Frontal cortex (tissue), 4 donors: ENCODE data around the gene MXI1. TPM values are rescaled to one million over a fixed set of nuclear protein-coding genes. Genes with fewer than 3 reads are reported as not detected.
"Not testable (repeated sequence)": the region's sequence is repeated elsewhere in the genome, so short reads cannot be mapped to it uniquely, and the experiment has no call there.

Source experiments
- DNase-seq, 2 donors: peaks; one replicate each; pipeline ENCODE4 v3.0.0; 2012; ENCODE audit warnings: low spot score in 2 of 2
- FAIRE-seq: peaks from 2 replicates; lab custom pipeline; 2012; peaks lifted over from hg19 to GRCh38; lab: Jason Lieb, UNC
- total RNA-seq: library from RNA; depleted of rRNA; stranded (reverse); fragments of >200 nt; gene quantifications from one replicate; pipeline ENCODE4 v1.2.3, GENCODE V29; 2014
- donor health status: control.
- donor health status: control.
- donor health status: control.

The MXI1 gene
- total RNA-seq, 1 donor from 2014 or later: 60.3 TPM

DNA sequence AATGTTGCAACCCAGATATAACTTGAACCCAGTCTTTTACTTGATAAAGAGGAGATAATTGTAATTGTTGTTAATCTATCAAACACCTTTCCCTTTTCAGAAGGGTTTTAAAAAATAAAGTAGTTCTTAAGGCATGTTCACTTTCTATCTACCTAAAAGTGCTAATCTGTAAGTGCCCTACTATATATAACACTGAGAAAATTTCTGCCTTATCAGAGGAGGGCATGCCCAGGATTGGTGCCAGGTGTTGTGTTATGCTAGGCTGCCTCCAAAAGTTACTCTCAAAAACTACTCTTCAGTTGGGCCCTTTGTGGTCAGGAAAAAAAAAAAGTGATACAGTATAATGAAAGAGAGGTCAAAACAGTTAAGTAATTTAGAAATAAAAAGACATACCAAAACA lies 61.0 kb downstream of the MXI1 start:
- DNase-seq: no peak
- FAIRE-seq: no peak

DNA sequence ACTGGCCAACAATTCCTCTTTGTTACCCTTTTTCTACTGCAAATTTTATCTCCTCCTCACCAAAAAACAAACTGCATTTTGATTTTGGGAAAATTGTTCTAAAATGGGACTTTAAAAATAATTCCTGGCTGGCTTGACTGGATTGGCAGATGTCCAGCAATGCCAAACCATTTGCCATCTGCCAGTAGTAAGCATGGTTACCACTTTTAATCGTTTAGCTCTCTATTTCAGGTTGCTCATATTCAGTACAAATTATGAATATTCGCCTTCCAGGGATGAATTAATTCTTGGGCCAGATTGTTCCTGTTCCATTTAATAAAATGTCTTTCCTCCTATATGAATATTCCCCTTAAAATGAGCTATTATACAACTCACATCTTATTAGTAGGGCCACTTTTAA lies 61.6 kb downstream of the MXI1 start:
- DNase-seq: no peak
- no peak for FAIRE-seq

DNA sequence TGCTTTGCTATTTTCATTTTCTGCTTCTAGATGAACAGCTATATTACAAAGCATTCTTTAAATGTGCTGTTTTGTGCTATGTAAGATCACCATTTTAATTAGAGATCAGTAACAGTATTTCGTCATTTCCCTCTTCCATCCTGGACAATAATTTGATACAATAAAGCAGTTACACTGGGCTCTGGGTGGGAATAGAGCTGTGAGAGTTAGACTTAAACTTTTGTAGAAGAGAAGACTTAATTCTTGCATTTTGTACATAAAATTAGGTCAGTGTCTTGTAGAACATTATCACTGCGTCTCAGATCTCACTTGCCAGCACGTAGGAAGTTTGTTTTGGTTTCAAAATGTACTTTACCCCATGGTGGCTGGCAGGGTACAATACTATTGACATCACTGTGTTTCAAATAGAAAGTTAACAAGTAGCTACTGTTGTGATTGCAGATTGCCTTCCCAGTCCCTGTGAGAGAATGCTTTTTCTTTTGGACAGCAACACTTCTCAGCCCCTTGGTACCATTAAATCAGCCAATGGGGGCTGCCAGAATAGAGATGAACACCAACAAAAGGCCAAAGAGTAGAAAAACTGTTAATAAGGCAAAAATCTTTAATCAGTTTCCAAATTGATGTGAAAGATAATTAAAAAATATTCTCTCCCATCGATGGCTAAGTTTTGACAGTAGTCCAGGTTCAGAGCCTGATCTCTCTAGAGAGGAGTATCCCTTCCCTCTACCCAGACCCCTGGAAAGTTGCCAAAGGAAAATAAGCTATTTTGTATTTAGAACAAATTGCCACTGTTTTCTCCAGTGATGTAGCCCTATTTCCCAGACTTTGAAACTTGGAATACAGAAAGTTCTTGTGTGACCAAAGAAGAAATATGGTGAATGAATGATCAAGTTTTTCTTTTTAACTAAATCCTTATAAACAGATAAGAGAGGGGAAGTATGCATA lies 62.2 kb downstream of the MXI1 start:
- FAIRE-seq: peak; percentile 83
- DNase-seq: peak in 1 of 2 donors; percentile 10

DNA sequence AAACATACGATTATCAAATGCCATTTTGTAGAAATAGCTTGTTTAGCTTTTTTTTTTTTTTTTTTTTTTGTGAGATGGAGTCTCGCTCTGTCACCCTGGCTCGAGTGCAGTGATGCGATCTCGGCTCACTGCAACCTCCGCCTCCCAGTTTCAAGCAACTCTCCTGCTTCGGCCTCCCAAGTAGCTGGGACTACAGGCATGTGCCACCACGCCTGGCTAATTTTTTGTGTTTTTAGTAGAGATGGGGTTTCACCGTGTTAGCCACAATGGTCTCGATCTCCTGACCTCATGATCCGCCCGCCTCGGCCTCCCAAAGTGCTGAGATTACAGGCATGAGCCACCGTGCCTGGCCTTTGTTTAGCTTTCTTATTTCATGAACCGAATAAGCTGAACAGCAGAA lies 65.6 kb downstream of the MXI1 start:
- FAIRE-seq, DNase-seq: not testable (repeated sequence)

DNA sequence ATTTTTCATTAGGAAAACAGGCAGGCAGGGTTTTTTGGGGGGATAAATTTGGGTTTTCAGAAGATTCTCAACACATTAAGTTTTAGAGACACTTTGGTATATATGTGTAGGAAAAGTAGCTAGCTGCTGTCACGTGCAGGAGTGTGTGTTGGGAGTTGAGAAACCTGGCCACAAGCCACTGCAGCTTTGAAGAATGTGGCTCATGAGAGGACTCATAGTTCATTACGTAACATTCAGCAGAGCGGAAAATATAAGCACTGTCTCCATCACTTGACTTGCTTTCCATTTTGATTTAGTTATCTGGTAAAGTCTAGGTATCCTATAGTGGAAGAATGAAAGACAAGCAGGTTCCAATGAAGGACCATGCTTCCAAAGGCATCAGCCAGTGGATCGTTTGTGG lies 66.1 kb downstream of the MXI1 start:
- DNase-seq: no peak

DNA sequence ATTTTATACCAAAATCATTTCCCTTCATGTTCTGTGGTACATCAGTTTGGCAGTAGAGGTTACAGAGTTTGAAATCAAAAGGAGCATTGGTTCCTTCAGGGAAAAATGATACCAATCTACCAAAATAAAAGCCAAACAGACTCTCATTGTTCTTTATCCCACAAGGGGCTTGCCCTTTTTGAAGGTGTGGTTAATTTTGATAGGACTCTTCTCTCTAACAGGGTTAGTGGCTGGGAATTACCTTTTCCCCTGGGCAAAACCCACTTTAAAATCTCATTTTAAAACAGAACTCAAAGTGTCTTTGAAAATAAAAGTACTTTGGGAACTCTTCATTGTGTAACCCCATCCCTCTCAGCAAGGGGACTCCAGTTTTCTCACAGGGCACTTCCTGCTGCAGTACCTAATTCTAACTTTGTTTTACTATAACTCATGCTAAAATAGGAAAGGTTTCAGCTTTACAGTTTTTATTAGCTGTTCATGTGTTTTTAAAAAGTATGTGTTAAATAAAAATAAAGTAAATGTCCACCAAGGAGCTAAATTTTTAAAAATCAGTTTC lies 66.7 kb downstream of the MXI1 start:
- DNase-seq: no peak
- FAIRE-seq: no peak

More for the DNA sequence above, 66.1 kb downstream of the MXI1 start:
- no peak for FAIRE-seq

DNA sequence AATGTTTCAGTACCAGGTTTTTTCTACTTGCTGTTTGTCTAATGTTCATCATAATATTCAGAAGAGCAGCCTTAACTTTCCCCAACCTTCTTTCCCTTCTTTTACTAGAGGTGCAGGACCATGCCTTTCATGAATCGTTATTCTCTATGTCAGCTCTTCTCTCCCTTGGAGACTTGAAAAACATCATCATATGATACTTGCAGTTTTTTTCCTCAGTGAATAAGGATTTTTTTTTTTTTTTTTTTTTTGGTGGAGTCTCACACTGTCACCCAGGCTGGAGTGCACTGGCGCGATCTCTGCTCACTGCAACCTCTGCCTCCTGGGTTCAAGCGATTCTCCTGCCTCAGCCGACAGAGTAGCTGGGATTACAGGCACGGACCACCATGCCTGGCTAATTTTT lies 67.2 kb downstream of the MXI1 start:
- DNase-seq: no peak
- no peak for FAIRE-seq

DNA sequence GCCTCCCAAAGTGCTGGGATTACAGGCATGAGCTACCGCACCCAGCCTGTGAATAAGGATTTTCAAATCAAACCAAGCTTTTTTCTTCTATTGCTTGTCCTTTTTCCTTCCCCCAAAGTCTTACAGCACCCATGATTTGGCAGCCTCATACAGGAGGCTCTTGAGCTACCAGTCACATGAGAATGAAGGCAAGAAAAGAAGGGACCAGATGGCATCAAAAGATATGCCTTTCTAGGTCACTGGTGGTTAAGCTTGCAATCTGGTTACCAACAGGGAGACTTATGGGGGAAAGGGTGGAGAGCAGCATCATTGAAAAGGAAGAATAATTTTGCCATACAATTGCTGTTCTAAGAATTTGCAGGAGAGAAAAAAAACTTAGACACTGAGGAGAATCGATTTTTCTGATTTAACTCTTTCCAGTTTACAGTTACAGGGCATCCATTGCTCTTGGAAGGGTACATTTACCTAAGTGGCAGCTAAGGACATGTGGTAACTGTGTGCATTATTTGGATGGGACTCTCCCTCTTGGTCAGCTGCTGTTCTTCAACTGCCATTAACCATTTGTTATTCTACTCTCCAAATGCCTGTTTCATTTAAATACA lies 67.8 kb downstream of the MXI1 start:
- DNase-seq (no peak), FAIRE-seq (no peak)

DNA sequence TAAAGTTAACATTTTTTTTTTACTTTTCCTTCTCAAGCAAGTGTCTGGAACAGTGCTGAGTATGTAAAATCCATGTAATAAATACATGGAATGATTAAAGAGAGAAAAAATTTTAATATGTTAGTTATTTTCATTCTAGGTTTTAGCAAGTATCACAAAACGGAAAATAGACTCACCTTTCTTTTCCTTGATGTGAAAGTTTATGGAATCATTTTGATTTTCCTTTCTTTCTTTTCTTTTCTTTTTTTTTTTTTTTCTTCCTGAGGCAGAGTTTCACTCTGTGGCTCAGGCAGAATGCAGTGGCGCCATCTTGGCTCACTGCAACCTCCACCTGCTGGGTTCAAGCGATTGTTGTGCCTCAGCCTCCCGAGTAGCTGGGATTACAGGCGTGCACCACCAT lies 69.2 kb downstream of the MXI1 start:
- FAIRE-seq (no peak), DNase-seq (no peak)

DNA sequence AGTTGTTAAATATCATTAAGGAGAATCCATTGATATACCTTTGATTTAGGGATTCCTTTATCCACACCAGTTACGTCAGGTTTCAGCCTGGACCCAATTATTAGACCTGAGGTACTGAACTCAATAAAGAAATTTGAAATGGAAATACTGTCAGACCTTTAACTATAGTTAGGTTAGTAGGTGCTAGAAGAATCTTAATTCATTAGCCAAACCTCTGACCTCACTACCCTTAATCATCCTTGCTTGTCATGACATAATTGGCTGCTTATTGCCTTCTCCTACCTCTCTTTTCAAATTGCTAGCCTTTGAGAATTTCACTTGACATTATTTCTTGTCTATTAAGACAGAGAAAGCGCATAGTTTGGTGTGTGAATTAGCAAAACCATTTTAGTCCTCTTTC lies 70.2 kb downstream of the MXI1 start:
- DNase-seq (no peak), FAIRE-seq (no peak)

DNA sequence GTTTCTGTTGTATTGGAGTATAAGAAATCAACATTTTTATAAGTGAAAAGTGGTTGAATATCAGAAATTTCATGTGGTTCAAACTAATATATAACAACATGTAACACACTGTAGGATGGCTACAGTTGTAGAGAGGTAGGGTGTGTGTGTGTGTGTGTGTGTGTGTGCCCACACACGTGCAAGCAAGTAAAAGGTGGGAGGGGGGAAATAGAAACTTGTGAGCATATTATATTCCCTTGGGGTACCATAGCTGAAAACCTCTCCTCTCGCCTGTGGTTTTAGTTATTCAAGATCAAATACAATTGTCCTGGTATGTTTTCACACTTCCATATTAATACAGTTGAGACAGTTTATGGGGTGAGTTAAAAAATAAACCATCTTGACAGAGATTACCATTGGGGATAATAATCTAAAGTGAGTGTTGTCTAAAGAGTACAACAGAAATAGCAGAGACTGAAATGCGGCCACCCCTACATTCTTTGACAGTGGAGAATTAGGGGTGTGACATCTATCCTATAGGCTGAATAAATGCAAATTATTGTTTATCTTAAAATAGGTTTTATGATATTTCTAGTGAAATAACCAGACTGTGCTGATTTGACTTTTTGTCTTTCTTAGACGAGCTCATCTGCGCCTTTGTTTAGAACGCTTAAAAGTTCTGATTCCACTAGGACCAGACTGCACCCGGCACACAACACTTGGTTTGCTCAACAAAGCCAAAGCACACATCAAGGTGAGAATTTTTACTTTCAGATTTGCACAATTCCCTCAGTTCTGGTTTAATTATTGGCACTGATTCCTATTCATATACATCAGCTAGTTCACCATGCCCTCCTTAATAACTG lies 71.4 kb downstream of the MXI1 start:
- FAIRE-seq (no peak), DNase-seq (no peak)

DNA sequence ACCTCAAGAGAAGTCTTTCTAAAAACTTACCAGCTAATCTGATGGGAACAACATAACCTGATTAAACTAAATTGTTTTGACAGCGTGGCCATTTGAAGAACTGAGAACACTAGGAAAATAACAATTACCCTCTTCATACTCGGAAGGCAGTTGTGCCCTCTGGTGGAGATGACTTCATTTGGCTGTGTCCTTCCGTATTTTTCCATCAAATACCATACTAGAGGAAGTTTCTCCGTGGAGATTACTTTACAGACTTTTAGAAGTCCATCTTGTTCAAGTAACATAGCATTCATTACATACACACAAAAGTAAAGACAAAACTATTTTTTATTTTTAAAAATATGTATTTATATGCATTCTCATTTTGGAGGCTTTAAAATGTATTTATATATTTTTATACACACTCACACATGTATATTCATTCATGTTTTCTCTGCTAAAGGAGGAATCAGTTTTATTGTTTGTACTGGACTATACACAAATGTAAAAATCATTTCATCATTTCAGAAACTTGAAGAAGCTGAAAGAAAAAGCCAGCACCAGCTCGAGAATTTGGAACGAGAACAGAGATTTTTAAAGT lies 72.1 kb downstream of the MXI1 start:
- DNase-seq (peak in 1 of 2 donors; percentile 29), FAIRE-seq (peak; percentile 98)

DNA sequence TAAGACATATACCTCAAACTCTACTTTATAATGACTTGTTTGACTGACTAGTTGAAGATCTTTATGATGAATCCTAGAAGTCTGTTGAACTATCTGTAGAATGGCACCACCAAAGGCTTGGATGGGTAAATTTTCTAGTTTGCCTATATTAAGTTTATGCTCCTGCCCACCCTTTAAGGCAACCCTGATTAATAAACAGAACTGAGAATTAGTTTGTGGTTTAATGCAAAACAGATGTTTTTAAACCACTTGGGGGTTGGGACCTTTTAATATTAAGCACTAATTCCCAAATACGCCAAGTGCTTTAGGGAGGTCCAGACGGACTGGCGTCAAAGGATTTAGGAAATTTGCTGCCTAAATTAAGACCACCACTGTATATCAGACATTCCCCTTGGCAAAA lies 76.9 kb downstream of the MXI1 start:
- FAIRE-seq (no peak), DNase-seq (no peak)

DNA sequence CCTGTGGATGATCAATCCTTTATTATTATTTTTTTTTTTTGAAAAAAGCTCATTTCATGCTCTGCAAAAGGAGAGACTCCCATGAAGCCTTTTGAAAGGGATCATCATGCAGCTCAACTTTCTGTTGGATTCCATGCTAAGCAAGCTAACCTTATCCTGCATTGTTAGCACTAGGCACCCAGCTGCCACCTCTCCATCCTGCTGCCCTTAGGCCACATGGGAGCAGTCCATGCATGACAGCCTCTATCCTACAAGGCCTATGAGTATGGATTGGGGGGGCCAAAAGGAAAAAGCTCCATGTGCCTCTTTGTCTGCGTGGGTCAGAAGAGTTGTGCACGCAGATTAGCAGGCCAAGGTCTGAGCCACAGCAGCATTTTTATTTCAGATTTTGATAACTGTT lies 78.1 kb downstream of the MXI1 start:
- FAIRE-seq: no peak
- DNase-seq: no peak

DNA sequence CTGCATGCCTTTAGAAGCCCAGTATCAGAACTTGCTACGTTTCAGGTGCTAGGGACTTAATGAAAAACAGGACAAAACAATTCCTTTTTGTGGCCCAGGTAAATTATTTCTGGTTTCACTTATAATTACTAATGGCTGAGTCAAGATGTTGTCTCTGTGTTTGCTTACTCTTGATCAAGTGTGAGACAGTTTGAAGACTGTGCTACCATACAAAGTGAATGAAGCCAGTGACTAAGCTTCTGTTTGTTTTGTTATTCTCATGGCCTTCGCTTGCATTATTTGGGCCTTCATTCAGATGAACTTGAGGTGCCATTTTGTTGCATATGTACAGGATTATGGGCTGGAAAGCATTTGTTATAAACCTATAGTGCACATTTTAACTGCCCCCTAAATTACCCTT lies 79.4 kb downstream of the MXI1 start:
- no peak for DNase-seq
- FAIRE-seq: no peak

DNA sequence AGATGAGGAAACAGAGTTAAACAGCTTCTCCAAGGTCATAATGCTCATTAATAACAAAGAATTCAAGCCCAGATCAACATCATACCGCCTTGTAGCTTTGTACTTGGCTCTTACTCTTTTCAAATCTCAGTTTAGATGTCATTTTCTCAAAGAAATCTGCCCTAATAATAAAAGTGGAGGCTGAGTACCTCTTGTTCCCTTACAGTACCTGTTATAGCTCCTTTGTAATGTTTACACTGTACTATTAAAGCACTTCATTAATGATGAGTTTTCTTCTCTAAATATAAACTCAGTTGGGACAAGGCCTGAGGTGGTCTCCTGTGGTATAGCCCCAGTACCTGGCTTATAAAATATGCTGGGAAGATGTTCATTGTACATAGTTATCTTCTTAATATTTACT lies 89.6 kb downstream of the MXI1 start:
- FAIRE-seq: no peak
- no peak for DNase-seq

DNA sequence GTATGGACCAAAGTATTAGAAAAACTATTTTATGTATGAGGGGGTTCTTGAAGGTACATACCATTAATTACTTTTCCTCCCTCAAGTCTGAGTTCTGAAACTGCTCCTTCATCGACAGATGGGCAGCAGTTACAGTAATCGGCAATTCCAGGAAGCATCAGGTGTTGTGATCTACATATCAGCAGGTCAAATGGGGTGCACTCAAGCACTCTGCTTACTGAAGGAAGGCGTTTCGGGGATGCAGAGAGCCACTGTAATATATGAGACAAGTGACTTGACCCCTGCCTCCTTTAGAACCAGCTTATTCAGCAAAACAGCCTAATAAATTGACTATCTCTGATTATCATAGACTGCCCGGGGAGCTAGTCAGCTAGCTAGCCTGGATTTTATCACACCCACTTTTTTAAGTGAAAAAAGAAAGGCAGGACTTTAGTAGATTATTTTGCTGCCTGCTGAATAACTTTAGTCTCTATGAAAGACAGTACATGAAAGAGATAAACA lies 93.1 kb downstream of the MXI1 start:
- no peak for FAIRE-seq
- DNase-seq: no peak

DNA sequence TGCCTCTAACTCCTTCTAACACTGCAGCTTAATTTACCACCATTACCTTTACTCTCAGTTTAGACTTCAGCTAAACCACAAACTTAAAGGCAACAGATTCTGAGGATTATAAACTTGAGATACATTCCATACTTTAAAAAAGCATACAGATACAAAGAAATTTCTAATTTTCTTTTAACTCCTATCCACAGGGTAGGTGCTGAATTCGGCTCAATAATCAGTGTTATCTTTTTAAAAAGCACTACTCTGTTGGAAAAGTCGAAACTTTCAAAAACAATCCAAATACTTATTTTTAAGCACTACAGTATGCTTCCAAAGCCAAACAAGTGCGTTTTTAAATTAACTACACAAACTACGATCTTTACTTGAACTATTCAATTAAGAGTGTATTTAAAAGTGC lies 96.3 kb downstream of the MXI1 start:
- DNase-seq (no peak), FAIRE-seq (no peak)

DNA sequence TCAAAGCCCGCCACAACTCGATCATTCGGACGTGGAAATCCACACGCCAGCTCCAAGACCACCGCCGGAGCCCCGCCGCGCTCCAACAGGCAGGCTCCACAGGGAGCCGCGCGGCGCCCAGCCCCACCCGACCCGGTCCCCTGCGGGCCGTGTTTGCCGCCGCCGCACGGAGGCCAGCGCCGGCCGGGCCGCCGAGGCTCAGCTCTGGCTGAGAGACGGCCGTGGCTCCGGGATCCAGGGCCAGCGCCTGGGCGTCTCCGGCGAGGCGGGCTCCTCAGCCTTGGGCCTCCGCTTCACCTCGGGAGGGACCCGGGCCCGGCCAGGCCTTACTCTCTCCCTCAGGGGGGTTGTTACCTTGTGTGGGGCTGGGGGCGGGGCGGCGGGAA lies 97.0 kb downstream of the MXI1 start:
- DNase-seq: peak in 1 of 2 donors; percentile 57
- no peak for FAIRE-seq
